KMS-11 (cell line): ENCODE measurements around the gene PDE1C.

Source experiments
- H2AFZ ChIP-seq: fragments of 200-600 bp; sonication (generic); 2 replicates; pipeline ENCODE4 v1.6.1; 2016; ENCODE audit warnings: antibody characterized with exemption, mixed run types, low read depth
- H3K27ac ChIP-seq: fragments of 200-600 bp; sonication (generic); 2 replicates; pipeline ENCODE4 v1.6.1; 2016; ENCODE audit warnings: mild to moderate bottlenecking, mixed run types
- H3K27me3 ChIP-seq: fragments of 200-600 bp; sonication (generic); 2 replicates; pipeline ENCODE4 v1.6.1; 2017; ENCODE audit warnings: mild to moderate bottlenecking, low read depth, mixed run types, moderate library complexity; ENCODE audit not compliant: insufficient read depth
- H3K36me3 ChIP-seq: fragments of 200-600 bp; sonication (generic); 2 replicates; pipeline ENCODE4 v1.6.1; 2017; ENCODE audit warnings: mild to moderate bottlenecking, mixed run types; ENCODE audit not compliant: insufficient read depth
- H3K4me1 ChIP-seq: fragments of 200-600 bp; sonication (generic); 2 replicates; pipeline ENCODE4 v1.6.1; 2016; ENCODE audit warnings: mild to moderate bottlenecking, low read depth, mixed run types; ENCODE audit not compliant: poor library complexity, severe bottlenecking
- H3K4me2 ChIP-seq: fragments of 200-600 bp; sonication (generic); 2 replicates; pipeline ENCODE4 v1.7.0; 2016; ENCODE audit warnings: mild to moderate bottlenecking, mixed run types
- H3K4me3 ChIP-seq: fragments of 200-600 bp; sonication (generic); IDR thresholded peaks from 2 replicates; pipeline ENCODE4 v1.6.1; 2017; ENCODE audit warnings: low read depth, low read length, mixed read lengths; ENCODE audit not compliant: insufficient read depth
- H3K79me2 ChIP-seq: fragments of 200-600 bp; sonication (generic); 2 replicates; pipeline ENCODE4 v1.6.1; 2016; ENCODE audit warnings: low read depth, mixed run types; ENCODE audit not compliant: insufficient read depth
- H3K9ac ChIP-seq: fragments of 200-600 bp; sonication (generic); 2 replicates; pipeline ENCODE4 v1.6.1; 2016; ENCODE audit warnings: mild to moderate bottlenecking, mixed run types
- H4K20me1 ChIP-seq: fragments of 200-600 bp; sonication (generic); 2 replicates; pipeline ENCODE4 v1.6.1; 2016; ENCODE audit warnings: mild to moderate bottlenecking, mixed run types; ENCODE audit not compliant: insufficient read depth
- CTCF ChIP-seq: fragments of 200-600 bp; sonication (generic); conservative IDR thresholded peaks from 2 replicates; pipeline ENCODE4 v1.6.1; 2017; ENCODE audit warnings: low read depth, mild to moderate bottlenecking, antibody characterized with exemption, low read length, moderate library complexity, mixed read lengths

Gene PDE1C

GRCh38 chr7:31955641-31956040 lies 114.6 kb downstream of the PDE1C start:
- Histone ChIP-seq H3K9ac (no peak overlapping the region), H3K27ac (no peak overlapping the region), H3K4me1 (no peaks in the 10 kb centered on the region), H4K20me1 (no peaks in the 10 kb centered on the region), H3K4me2 (no peak overlapping the region), H3K79me2 (no peaks in the 10 kb centered on the region), H3K4me3 (no peak overlapping the region), H3K27me3 (no peaks in the 10 kb centered on the region), H2AFZ (no peak overlapping the region), H3K36me3 (no peaks in the 10 kb centered on the region)
- TF ChIP-seq CTCF: no peak

- Histone ChIP-seq H2AFZ (no peak overlapping the region), H3K4me2 (no peak overlapping the region), H3K4me1 (no peaks in the 10 kb centered on the region)
These were observed 115.2 kb downstream of the PDE1C start for GRCh38 chr7:31955021-31955420.

GRCh38 chr7:31954500-31954899 lies 115.7 kb downstream of the PDE1C start:
- no peak for TF ChIP-seq CTCF
- Histone ChIP-seq H3K79me2 (no peaks in the 10 kb centered on the region), H3K4me3 (no peak overlapping the region), H2AFZ (no peak overlapping the region), H3K27ac (no peak overlapping the region), H3K4me2 (no peak overlapping the region), H3K4me1 (peaks cover 1% of the 10 kb centered on the region), H4K20me1 (no peaks in the 10 kb centered on the region), H3K27me3 (no peaks in the 10 kb centered on the region), H3K36me3 (no peaks in the 10 kb centered on the region), H3K9ac (no peak overlapping the region)

More at GRCh38 chr7:31955021-31955420, 115.2 kb downstream of the PDE1C start:
- no peak overlapping the region for H3K27ac ChIP-seq
- no peak for TF ChIP-seq CTCF
- no peak overlapping the region for H3K9ac ChIP-seq
- no peaks in the 10 kb centered on the region for H3K27me3 ChIP-seq
- H3K36me3 ChIP-seq: no peaks in the 10 kb centered on the region
- no peaks in the 10 kb centered on the region for H4K20me1 ChIP-seq
- H3K79me2 ChIP-seq: no peaks in the 10 kb centered on the region
- H3K4me3 ChIP-seq: no peak overlapping the region

GRCh38 chr7:31953432-31953831 lies 116.8 kb downstream of the PDE1C start:
- H4K20me1 ChIP-seq: no peaks in the 10 kb centered on the region
- no peak overlapping the region for H3K4me3 ChIP-seq
- no peaks in the 10 kb centered on the region for H3K36me3 ChIP-seq
- H3K4me2 ChIP-seq: no peak overlapping the region
- no peak overlapping the region for H3K9ac ChIP-seq
- H3K79me2 ChIP-seq: no peaks in the 10 kb centered on the region
- no peak for TF ChIP-seq CTCF
- no peaks in the 10 kb centered on the region for H3K27me3 ChIP-seq
- no peak overlapping the region for H3K27ac ChIP-seq
- H2AFZ ChIP-seq: no peak overlapping the region
- H3K4me1 ChIP-seq: peaks cover 12% of the 10 kb centered on the region
